HEK293T (cell line): ENCODE data around the gene RNF26.

Experiments used
- ARNT ChIP-seq: fragments of 450-650 bp; IDR thresholded peaks from 2 replicates; pipeline ENCODE4 v1.6.1; 2017; ENCODE audit warnings: mild to moderate bottlenecking
- BHLHE40 ChIP-seq: fragments of 450-650 bp; IDR thresholded peaks from 2 replicates; pipeline ENCODE4 v1.6.1; 2016; ENCODE audit warnings: mild to moderate bottlenecking, moderate library complexity, borderline replicate concordance
- CTBP1 ChIP-seq: fragments of 450-650 bp; IDR thresholded peaks from 2 replicates; pipeline ENCODE4 v1.6.1; 2016; ENCODE audit warnings: borderline replicate concordance
- FOXA1 ChIP-seq: fragments of 450-650 bp; IDR thresholded peaks from 2 replicates; pipeline ENCODE4 v1.6.1; 2016; ENCODE audit warnings: mild to moderate bottlenecking
- FOXK2 ChIP-seq: fragments of 450-650 bp; IDR thresholded peaks from 2 replicates; pipeline ENCODE4 v1.6.1; 2016; ENCODE audit warnings: mild to moderate bottlenecking
- HDGF ChIP-seq: fragments of 450-650 bp; IDR thresholded peaks from 2 replicates; pipeline ENCODE4 v1.6.1; 2017; ENCODE audit warnings: antibody characterized with exemption, borderline replicate concordance
- L3MBTL2 ChIP-seq: fragments of 450-650 bp; conservative IDR thresholded peaks from 2 replicates; pipeline ENCODE4 v1.6.1; 2016; ENCODE audit warnings: mild to moderate bottlenecking
- PKNOX1 ChIP-seq: fragments of 450-650 bp; IDR thresholded peaks from 2 replicates; pipeline ENCODE4 v1.6.1; 2016
- SP1 ChIP-seq: fragments of 450-650 bp; IDR thresholded peaks from 2 replicates; pipeline ENCODE4 v1.6.1; 2017
- SUZ12 ChIP-seq: fragments of 450-650 bp; IDR thresholded peaks from 2 replicates; pipeline ENCODE4 v1.6.1; 2016; ENCODE audit warnings: mild to moderate bottlenecking
- ZNF384 ChIP-seq: fragments of 450-650 bp; IDR thresholded peaks from 2 replicates; pipeline ENCODE4 v1.6.1; 2016

GRCh38 chr11:119367661-119368120 is 33.4 kb downstream of the RNF26 start:
- TF ChIP-seq HDGF (no peak), BHLHE40 (no peak), ARNT (no peak), SP1 (no peak), SUZ12 (no peak), L3MBTL2 (no peak), FOXK2 (no peak), CTBP1 (no peak), FOXA1 (no peak), ZNF384 (no peak), PKNOX1 (no peak)
